SK-N-SH (cell line): ENCODE measurements around the gene AREL1.

Source experiments
- CHD2 ChIP-seq: fragments of 150-350 bp; IDR thresholded peaks from 2 replicates; pipeline ENCODE4 v1.6.1; 2018; ENCODE audit warnings: low read length; ENCODE audit not compliant: partially characterized antibody
- CTCF ChIP-seq: fragments of 200-600 bp; sonication (generic); IDR thresholded peaks from 2 replicates; pipeline ENCODE4 v1.6.1; 2017; ENCODE audit warnings: antibody characterized with exemption, mild to moderate bottlenecking, moderate library complexity
- EZH2phosphoT487 ChIP-seq: fragments of 200-600 bp; sonication (generic); IDR thresholded peaks from 2 replicates; pipeline ENCODE4 v1.6.1; 2017; ENCODE audit warnings: low read depth, mixed run types, mild to moderate bottlenecking, antibody characterized with exemption, moderate library complexity, borderline replicate concordance
- GABPA ChIP-seq: IDR thresholded peaks from 2 replicates; pipeline ENCODE4 v1.4.0; 2012; ENCODE audit warnings: low read depth, mild to moderate bottlenecking
- JUND ChIP-seq: IDR thresholded peaks from 2 replicates; pipeline ENCODE4 v1.4.0; 2012
- POLR2AphosphoS5 ChIP-seq: IDR thresholded peaks from 2 replicates; pipeline ENCODE4 v1.6.1; 2012; ENCODE audit warnings: low read depth, low read length
- RAD21 ChIP-seq: IDR thresholded peaks from 2 replicates; pipeline ENCODE4 v1.6.1; 2012; ENCODE audit warnings: mild to moderate bottlenecking, low read length
- SMC3 ChIP-seq: IDR thresholded peaks from 2 replicates; pipeline ENCODE4 v1.6.1; 2012; ENCODE audit warnings: low read depth, low read length, improper control_type of control experiment
- TCF12 ChIP-seq: IDR thresholded peaks from 2 replicates; pipeline ENCODE4 v1.4.0; 2012
- USF1 ChIP-seq: IDR thresholded peaks from 2 replicates; pipeline ENCODE4 v1.4.0; 2012; ENCODE audit warnings: low read depth, borderline replicate concordance
- USF2 ChIP-seq: fragments of 150-350 bp; IDR thresholded peaks from 2 replicates; pipeline ENCODE4 v1.6.1; 2017; ENCODE audit warnings: antibody characterized with exemption, low read length, low read depth, borderline replicate concordance
- ZBTB33 ChIP-seq: IDR thresholded peaks from 2 replicates; pipeline ENCODE4 v1.4.0; 2012; ENCODE audit warnings: low read depth, borderline replicate concordance

- TF ChIP-seq CTCF (no peak), USF1 (no peak), RAD21 (no peak), POLR2AphosphoS5 (no peak), GABPA (no peak), CHD2 (no peak), USF2 (no peak), JUND (no peak), EZH2phosphoT487 (no peak), ZBTB33 (no peak), SMC3 (no peak), TCF12 (no peak)
Observed at GRCh38 chr14:74733221-74733620, 20.3 kb upstream of the AREL1 start.
